Epithelial cell of esophagus (primary cell): ENCODE data around the gene PIWIL1.

Source experiments
- DNase-seq: peaks from one replicate; pipeline ENCODE4 v3.0.0; 2010; ENCODE audit warnings: low read depth
- H3K4me3 ChIP-seq: 2 replicates; pipeline ENCODE4 v1.5.1; 2011; ENCODE audit warnings: mild to moderate bottlenecking, low read length, control low read depth
- CTCF ChIP-seq: IDR thresholded peaks from 2 replicates; pipeline ENCODE4 v1.5.1; 2011; ENCODE audit warnings: low read depth, mild to moderate bottlenecking, low read length, control low read depth, inconsistent platforms; ENCODE audit not compliant: insufficient read depth; ENCODE audit errors: missing control alignments

PIWIL1 gene

DNA sequence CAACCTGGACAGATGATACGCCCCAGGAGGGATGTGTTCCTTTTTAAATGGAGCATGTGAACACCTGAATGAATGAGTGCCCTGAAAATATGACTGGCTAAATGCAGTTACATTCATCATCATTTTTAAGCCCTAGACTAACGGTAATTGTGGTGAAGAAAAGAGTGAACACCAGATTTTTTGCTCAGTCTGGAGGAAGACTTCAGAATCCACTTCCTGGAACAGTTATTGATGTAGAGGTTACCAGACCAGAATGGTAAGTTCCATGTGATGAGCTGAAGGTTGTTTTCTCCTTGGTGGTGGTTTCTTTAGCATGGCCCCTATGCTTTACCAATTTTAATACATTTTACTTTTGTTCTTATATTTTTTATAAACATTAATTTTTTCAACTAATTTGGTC is 29.3 kb downstream of the PIWIL1 start:
- DNase-seq, result no peak
- no peak for TF ChIP-seq CTCF
- no peak overlapping the region for H3K4me3 ChIP-seq

DNA sequence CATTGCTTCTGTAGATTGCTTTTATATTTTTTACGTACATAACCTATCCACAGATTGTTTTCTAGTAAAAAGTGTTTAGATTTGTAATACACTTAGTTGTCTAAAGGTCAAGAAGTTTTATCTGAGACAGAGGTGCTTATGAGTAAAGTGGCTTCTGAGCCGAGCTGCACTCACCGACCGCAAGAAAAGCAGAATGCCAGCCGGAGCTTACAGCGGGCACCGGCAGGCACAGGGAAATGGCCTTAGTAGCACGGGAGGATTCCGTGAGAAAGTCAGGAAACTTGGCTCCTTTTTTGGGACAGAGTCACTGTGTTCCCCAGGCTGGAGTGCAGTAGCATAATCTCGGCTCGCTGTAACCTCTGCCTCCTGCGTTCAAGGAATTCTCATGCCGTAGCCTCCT is 29.8 kb downstream of the PIWIL1 start:
- H3K4me3 ChIP-seq, result no peak overlapping the region
- no peak for TF ChIP-seq CTCF
- no peak for DNase-seq

DNA sequence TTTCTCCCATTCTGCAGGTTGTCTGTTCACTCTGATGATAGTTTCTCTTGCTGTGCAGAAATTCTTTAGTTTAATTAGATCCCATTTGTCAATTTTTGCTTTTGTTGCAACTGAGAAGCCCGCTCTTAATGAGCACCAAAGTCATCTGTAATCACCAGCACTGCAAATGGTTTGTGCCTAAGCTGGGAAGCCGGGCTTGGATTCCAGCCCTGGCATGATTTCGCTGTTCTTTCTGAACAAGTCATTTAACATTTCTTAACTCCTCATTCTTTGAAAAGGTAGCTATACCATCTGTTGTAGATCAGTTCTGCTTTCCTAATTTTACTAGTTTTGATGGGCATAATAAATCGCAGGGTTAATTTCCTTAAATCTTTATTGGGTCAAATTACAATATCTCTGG is 32.1 kb downstream of the PIWIL1 start:
- DNase-seq, result no peak
- H3K4me3 ChIP-seq, result no peak overlapping the region
- TF ChIP-seq CTCF, result no peak

GRCh38 chr12:130371296-130371695 is 33.6 kb downstream of the PIWIL1 start:
- TF ChIP-seq CTCF, result no peak
- no peak for DNase-seq

DNA sequence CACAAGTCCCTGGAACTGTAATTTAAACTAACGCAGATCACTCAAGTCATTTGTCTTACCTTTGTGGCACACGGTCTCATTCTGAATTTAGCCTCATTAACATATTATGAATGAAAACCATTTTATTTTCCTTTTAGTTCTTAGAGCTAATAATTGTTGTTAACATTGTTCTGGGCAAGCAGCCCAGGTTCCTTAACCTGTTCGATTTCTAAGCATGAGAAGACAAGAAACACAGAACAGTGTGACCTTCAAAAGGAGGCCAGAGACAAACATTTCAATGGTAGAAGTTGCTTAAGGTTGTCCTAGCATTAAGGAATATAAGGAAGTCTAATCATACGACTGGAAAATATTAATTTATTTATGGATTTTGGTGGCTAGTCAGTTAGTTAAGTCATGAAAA is 35.2 kb downstream of the PIWIL1 start:
- DNase-seq, result no peak
- no peak overlapping the region for H3K4me3 ChIP-seq
- no peak for TF ChIP-seq CTCF

More at GRCh38 chr12:130371296-130371695, 33.6 kb downstream of the PIWIL1 start:
- H3K4me3 ChIP-seq, result no peak overlapping the region

DNA sequence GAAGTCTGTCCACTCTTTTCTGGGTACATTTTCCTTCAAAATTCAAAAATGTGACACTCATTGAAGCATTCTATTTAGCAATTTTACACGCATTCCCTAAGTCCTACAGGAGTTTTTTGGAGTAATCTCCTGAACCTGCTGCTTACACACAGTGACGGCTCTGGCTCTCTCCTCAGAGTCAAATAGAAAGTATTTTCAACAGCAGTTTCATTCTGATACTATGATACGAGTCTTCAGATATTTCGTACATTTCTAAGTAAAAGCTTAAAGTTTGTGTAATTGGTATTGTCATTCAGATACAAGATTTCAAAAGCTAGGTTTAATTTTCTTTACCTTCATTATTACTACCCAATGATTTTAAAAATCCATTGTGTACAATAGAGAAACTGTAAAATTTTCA is 36.4 kb downstream of the PIWIL1 start:
- H3K4me3 ChIP-seq, result no peak overlapping the region
- no peak for DNase-seq
- TF ChIP-seq CTCF, result no peak
